Vagina (tissue), 2 donors: Measurements from ENCODE around the gene KDM4E. TPM values are rescaled to one million over a fixed set of nuclear protein-coding genes. Genes with fewer than 3 reads are reported as not detected.

Source experiments
- DNase-seq, 2 donors: peaks; one replicate each; pipeline ENCODE4 v3.0.0-alpha.2; 2017; ENCODE audit errors: extremely low spot score in 2 of 2
- H3K27ac ChIP-seq: fragments of 200-600 bp; sonication (generic); one replicate; pipeline ENCODE4 v1.5.1; 2019
- H3K27me3 ChIP-seq: fragments of 200-600 bp; sonication (generic); one replicate; pipeline ENCODE4 v1.5.1; 2019
- H3K36me3 ChIP-seq, 2 donors: fragments of 200-600 bp; sonication (generic); one replicate each; pipeline ENCODE4 v1.5.1; 2017 to 2019
- H3K4me1 ChIP-seq: fragments of 200-600 bp; sonication (generic); one replicate; pipeline ENCODE4 v1.5.1; 2019
- H3K4me3 ChIP-seq, 2 donors: fragments of 200-600 bp; sonication (generic); 1 replicate in 1 of 2; 2 replicates in 1 of 2; pipeline ENCODE4 v1.5.1; 2016 to 2019
- H3K9me3 ChIP-seq: fragments of 200-600 bp; sonication (generic); one replicate; pipeline ENCODE4 v1.5.1; 2019
- CTCF ChIP-seq, 3 experiments: fragments of 450-650 bp in 2 of 3; fragments of 200-600 bp in 1 of 3; sonication (generic) in 1 of 3; IDR thresholded peaks; one replicate each; pipeline ENCODE4 v1.5.1; 2017 to 2019; ENCODE audit warnings: antibody characterized with exemption in 3 of 3, mild to moderate bottlenecking in 2 of 3, moderate library complexity in 2 of 3
- POLR2A ChIP-seq, 2 donors: fragments of 450-650 bp; IDR thresholded peaks; one replicate each; pipeline ENCODE4 v1.6.1; 2017; ENCODE audit warnings: antibody characterized with exemption in 2 of 2, mild to moderate bottlenecking in 2 of 2, moderate library complexity in 2 of 2
- POLR2AphosphoS5 ChIP-seq, 2 donors: sonication (generic); formaldehyde crosslinking; IDR thresholded peaks; one replicate each; pipeline ENCODE4 v1.9.0; 2017; ENCODE audit warnings: antibody characterized with exemption in 2 of 2, mild to moderate bottlenecking in 2 of 2, low read depth in 1 of 2; ENCODE audit not compliant: insufficient read depth in 1 of 2
- intact Hi-C: fragments of 100-400 bp; cut with DNase I; formaldehyde crosslinking; loops from one replicate; pipeline ENCODE4 v1.15.1; 2023
- total RNA-seq: library from RNA; depleted of rRNA; stranded (reverse); fragments of >200 nt; gene quantifications from one replicate; pipeline ENCODE4 v1.2.3, GENCODE V29; 2016

The KDM4E gene
- total RNA-seq, 1 donor from 2014 or later, result not detected

- TF ChIP-seq CTCF (IDR thresholded peaks at IDR 0.05), result no peak
- TF ChIP-seq POLR2AphosphoS5 (IDR thresholded peaks at IDR 0.05; ENCODE audit: insufficient read depth in 1 of 2, low read depth in 1 of 2), result no peak
- TF ChIP-seq POLR2A (IDR thresholded peaks at IDR 0.05), result no peak
- no peaks in the 10 kb centered on the region for H3K36me3 ChIP-seq
- H3K9me3 ChIP-seq, result no peaks in the 10 kb centered on the region
- H3K4me1 ChIP-seq, result no peaks in the 10 kb centered on the region
- H3K27ac ChIP-seq, result no peak overlapping the region
- no peak for DNase-seq
- no peak overlapping the region for H3K4me3 ChIP-seq
- intact Hi-C loops, result no loop called here
- H3K27me3 ChIP-seq, result no peaks in the 10 kb centered on the region
Measured at GRCh38 chr11:94997437-94997836, 27.6 kb upstream of the KDM4E start.

GRCh38 chr11:94998285-94998684, 26.8 kb upstream of the KDM4E start:
- Histone ChIP-seq H3K4me1 (no peaks in the 10 kb centered on the region), H3K4me3 (no peak overlapping the region), H3K27me3 (no peaks in the 10 kb centered on the region), H3K9me3 (no peaks in the 10 kb centered on the region), H3K27ac (no peak overlapping the region), H3K36me3 (no peaks in the 10 kb centered on the region)
- no peak for DNase-seq
- TF ChIP-seq POLR2AphosphoS5 (IDR thresholded peaks at IDR 0.05; ENCODE audit: insufficient read depth in 1 of 2, low read depth in 1 of 2), result no peak
- TF ChIP-seq POLR2A (IDR thresholded peaks at IDR 0.05), result no peak
- no peak for TF ChIP-seq CTCF (IDR thresholded peaks at IDR 0.05)
- intact Hi-C loops, result no loop called here

- Histone ChIP-seq H3K4me1 (no peaks in the 10 kb centered on the region), H3K27ac (no peak overlapping the region), H3K27me3 (no peaks in the 10 kb centered on the region), H3K9me3 (no peaks in the 10 kb centered on the region), H3K4me3 (no peak overlapping the region), H3K36me3 (no peaks in the 10 kb centered on the region)
- TF ChIP-seq CTCF (IDR thresholded peaks at IDR 0.05) (no peak), POLR2A (IDR thresholded peaks at IDR 0.05) (no peak), POLR2AphosphoS5 (IDR thresholded peaks at IDR 0.05; ENCODE audit: insufficient read depth in 1 of 2, low read depth in 1 of 2) (no peak)
- DNase-seq, result no peak
- intact Hi-C loops, result no loop called here
Measured at GRCh38 chr11:95003716-95004115, 21.3 kb upstream of the KDM4E start.

- no peaks in the 10 kb centered on the region for H3K9me3 ChIP-seq
- intact Hi-C loops, result no loop called here
- no peak overlapping the region for H3K27ac ChIP-seq
- no peak for DNase-seq
- no peaks in the 10 kb centered on the region for H3K27me3 ChIP-seq
- no peaks in the 10 kb centered on the region for H3K36me3 ChIP-seq
- no peak overlapping the region for H3K4me3 ChIP-seq
- no peaks in the 10 kb centered on the region for H3K4me1 ChIP-seq
- no peak for TF ChIP-seq POLR2A (IDR thresholded peaks at IDR 0.05)
- TF ChIP-seq POLR2AphosphoS5 (IDR thresholded peaks at IDR 0.05; ENCODE audit: insufficient read depth in 1 of 2, low read depth in 1 of 2), result no peak
Measured at GRCh38 chr11:95005642-95006041, 19.4 kb upstream of the KDM4E start.

GRCh38 chr11:95011376-95011775, 13.7 kb upstream of the KDM4E start:
- H3K9me3 ChIP-seq, result no peaks in the 10 kb centered on the region
- no peaks in the 10 kb centered on the region for H3K27me3 ChIP-seq
- no peaks in the 10 kb centered on the region for H3K4me1 ChIP-seq
- no peak for TF ChIP-seq POLR2AphosphoS5 (IDR thresholded peaks at IDR 0.05; ENCODE audit: insufficient read depth in 1 of 2, low read depth in 1 of 2)
- no peak for TF ChIP-seq CTCF (IDR thresholded peaks at IDR 0.05)
- TF ChIP-seq POLR2A (IDR thresholded peaks at IDR 0.05), result no peak
- H3K4me3 ChIP-seq, result no peak overlapping the region
- no peaks in the 10 kb centered on the region for H3K36me3 ChIP-seq
- H3K27ac ChIP-seq, result no peak overlapping the region
- DNase-seq, result no peak
- intact Hi-C loops, result no loop called here
